Breast epithelium (tissue), 3 donors: ENCODE data around the gene TXLNB.

ENCODE experiments used
- CTCF ChIP-seq, 3 donors: fragments of 450-650 bp; IDR thresholded peaks; one replicate each; pipeline ENCODE4 v1.5.1; 2016 to 2017; ENCODE audit warnings: antibody characterized with exemption in 3 of 3, mild to moderate bottlenecking in 3 of 3, moderate library complexity in 3 of 3
- POLR2A ChIP-seq: fragments of 450-650 bp; IDR thresholded peaks from one replicate; pipeline ENCODE4 v1.6.1; 2016; ENCODE audit warnings: antibody characterized with exemption, mild to moderate bottlenecking, moderate library complexity
- POLR2AphosphoS5 ChIP-seq, 3 donors: sonication (generic); formaldehyde crosslinking; IDR thresholded peaks; one replicate each; pipeline ENCODE4 v1.6.1; 2017; ENCODE audit warnings: antibody characterized with exemption in 3 of 3

DNA sequence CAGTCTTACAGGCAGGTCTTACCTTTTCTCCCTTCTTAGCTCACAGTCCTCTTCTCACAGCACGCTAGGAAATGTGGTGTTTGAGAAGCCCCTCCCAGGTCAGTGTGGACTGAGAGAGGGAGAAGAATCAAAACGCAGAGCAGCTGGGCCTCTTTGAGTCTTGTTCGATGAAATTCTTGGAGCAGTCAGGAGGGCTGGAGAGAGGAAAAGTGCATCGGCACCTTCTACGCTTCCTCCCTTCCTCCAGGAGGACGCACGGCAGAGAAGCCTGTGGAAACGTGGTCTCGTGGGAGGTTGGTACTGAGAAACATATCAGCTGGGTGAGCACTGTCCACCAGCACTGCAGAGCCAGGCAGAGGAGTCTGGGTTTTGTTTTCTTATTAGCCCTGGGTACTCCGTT is 52.7 kb downstream of the TXLNB start:
- TF ChIP-seq CTCF (IDR thresholded peaks at IDR 0.05) (no peak), POLR2A (no peak), POLR2AphosphoS5 (IDR thresholded peaks at IDR 0.05) (no peak)
